CD4-positive, alpha-beta T cell (primary cell): ENCODE measurements around the gene NT5DC1. TPM values are rescaled to one million over a fixed set of nuclear protein-coding genes. Genes with fewer than 3 reads are reported as not detected.

Experiments used
- ATAC-seq: fragments of 200-7000 bp; cut with Tn5 transposase; one replicate; pipeline ENCODE4 v1.10.0; 2022; ENCODE audit warnings: mild to moderate bottlenecking; ENCODE audit not compliant: poor library complexity
- CTCF ChIA-PET: fragments of 350-600 bp; sonication (Branson Sonifier 250); formaldehyde crosslinking; loops from one replicate; lab custom pipeline; 2021; ENCODE audit warnings: antibody characterized with exemption, inconsistent platforms; lab: Charles Lee
- POLR2A ChIA-PET: fragments of 350-600 bp; sonication (Branson Sonifier 250); formaldehyde crosslinking; loops from one replicate; lab custom pipeline; 2021; ENCODE audit warnings: antibody characterized with exemption, inconsistent platforms; lab: Charles Lee
- DNase-seq, 14 experiments: peaks; one replicate each; pipeline ENCODE4 v3.0.0-alpha.2; 2013 to 2020; ENCODE audit warnings: mixed read lengths in 2 of 14
- H3K27ac ChIP-seq, 2 donors: one replicate each; pipeline versions ENCODE4 v1.5.1 to v1.7.0; 2013; ENCODE audit warnings: low read length in 2 of 2, low read depth in 1 of 2, mild to moderate bottlenecking in 1 of 2
- H3K27me3 ChIP-seq, 2 experiments: 1 replicate in 1 of 2; 2 replicates in 1 of 2; pipeline versions ENCODE4 v1.6.1 to v1.7.0; 2013; ENCODE audit warnings: low read length in 2 of 2, control low read depth in 1 of 2, mild to moderate bottlenecking in 1 of 2, moderate library complexity in 1 of 2; ENCODE audit not compliant: insufficient read depth in 2 of 2, control insufficient read depth in 1 of 2
- H3K36me3 ChIP-seq: one replicate; pipeline ENCODE4 v1.6.1; 2013; ENCODE audit warnings: low read length, control low read depth; ENCODE audit not compliant: insufficient read depth
- H3K4me1 ChIP-seq: one replicate; pipeline ENCODE4 v1.6.1; 2013; ENCODE audit warnings: low read length, control low read depth; ENCODE audit not compliant: insufficient read depth
- H3K4me3 ChIP-seq: one replicate; pipeline ENCODE4 v1.5.1; 2013; ENCODE audit warnings: mild to moderate bottlenecking, low read length, moderate library complexity
- H3K9me3 ChIP-seq, 2 experiments: 1 replicate in 1 of 2; 2 replicates in 1 of 2; pipeline versions ENCODE4 v1.6.1 to v1.7.0; 2013; ENCODE audit warnings: low read length in 2 of 2, mild to moderate bottlenecking in 2 of 2, control low read depth in 1 of 2, moderate library complexity in 1 of 2; ENCODE audit not compliant: control insufficient read depth in 1 of 2, insufficient read depth in 1 of 2
- H3K27ac Mint-ChIP-seq: one replicate; pipeline ENCODE4 v1.8.0; 2020; ENCODE audit warnings: mixed read lengths
- H3K27me3 Mint-ChIP-seq: one replicate; pipeline ENCODE4 v1.8.0; 2021; ENCODE audit warnings: mixed read lengths
- H3K36me3 Mint-ChIP-seq: one replicate; pipeline ENCODE4 v1.8.0; 2021; ENCODE audit warnings: low read depth, mixed read lengths
- H3K4me1 Mint-ChIP-seq: one replicate; pipeline ENCODE4 v1.8.0; 2021; ENCODE audit warnings: low read depth, mixed read lengths
- H3K4me3 Mint-ChIP-seq: one replicate; pipeline ENCODE4 v1.8.0; 2020; ENCODE audit warnings: mild to moderate bottlenecking, mixed read lengths
- H3K9me3 Mint-ChIP-seq: one replicate; pipeline ENCODE4 v1.8.0; 2020; ENCODE audit warnings: mixed read lengths
- CTCF ChIP-seq: fragments of 200-600 bp; IDR thresholded peaks from one replicate; pipeline ENCODE4 v1.8.0; 2022; ENCODE audit warnings: antibody characterized with exemption, mild to moderate bottlenecking
- intact Hi-C, 2 experiments: fragments of 100-400 bp; cut with DNase I in 1 of 2; cut with micrococcal nuclease in 1 of 2; formaldehyde crosslinking; loops; one replicate each; pipeline versions ENCODE4 v1.15.1 to v1.9.0; 2023 to 2025; cut with DNase I, micrococcal nuclease
- total RNA-seq, 174 experiments: library from RNA in 2 of 174; stranded (reverse) in 2 of 174; gene quantifications; one replicate each; pipeline ENCODE4 v1.2.3 and lab custom pipeline; 2021 to 2026

NT5DC1 gene
- total RNA-seq, 2 experiments from 2014 or later: 24.2 to 27.2 TPM

GRCh38 chr6:116133453-116133852, 32.8 kb downstream of the NT5DC1 start:
- no peak overlapping the region for H3K27ac ChIP-seq
- no peak overlapping the region for H3K27ac Mint-ChIP-seq
- TF ChIP-seq CTCF: no peak
- POLR2A ChIA-PET: no interaction called here
- H3K36me3 ChIP-seq: peaks cover 3% of the 10 kb centered on the region
- DNase-seq (no peak), ATAC-seq (no peak)
- H3K4me3 ChIP-seq: no peak overlapping the region
- H3K4me1 ChIP-seq: no peaks in the 10 kb centered on the region
- peaks cover 15% of the 10 kb centered on the region for H3K4me1 Mint-ChIP-seq
- H3K36me3 Mint-ChIP-seq: peaks cover 61% of the 10 kb centered on the region
- intact Hi-C loops: no loop called here
- H3K9me3 Mint-ChIP-seq: no peaks in the 10 kb centered on the region
- no peaks in the 10 kb centered on the region for H3K27me3 ChIP-seq
- no peak overlapping the region for H3K4me3 Mint-ChIP-seq
- no peaks in the 10 kb centered on the region for H3K9me3 ChIP-seq
- CTCF ChIA-PET: no interaction called here
- no peaks in the 10 kb centered on the region for H3K27me3 Mint-ChIP-seq

DNA sequence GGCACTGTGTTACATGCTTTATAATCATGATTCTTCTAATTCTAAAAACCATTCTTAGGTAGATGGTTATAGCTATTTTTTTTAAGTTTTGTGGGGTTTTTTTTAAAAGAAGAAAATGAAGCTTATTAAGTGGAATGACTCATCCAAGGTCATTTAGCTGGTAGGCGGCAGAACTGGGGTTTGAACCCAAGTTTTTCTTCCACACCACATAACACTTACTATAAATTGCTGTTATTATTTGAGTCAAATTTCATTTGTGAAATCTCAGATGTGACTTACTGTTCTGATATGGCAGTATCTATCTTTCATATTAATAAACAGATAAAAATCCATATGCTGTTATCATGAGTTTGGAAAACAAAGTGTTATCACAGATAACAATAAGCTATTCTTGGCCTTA, 35.7 kb downstream of the NT5DC1 start:
- H3K4me1 ChIP-seq: no peaks in the 10 kb centered on the region
- no peak overlapping the region for H3K27ac Mint-ChIP-seq
- H3K9me3 Mint-ChIP-seq: no peaks in the 10 kb centered on the region
- no peak for TF ChIP-seq CTCF
- H3K4me3 ChIP-seq: no peak overlapping the region
- H3K27ac ChIP-seq: no peak overlapping the region
- no peak overlapping the region for H3K4me3 Mint-ChIP-seq
- intact Hi-C loops: no loop called here
- H3K36me3 Mint-ChIP-seq: peaks cover 63% of the 10 kb centered on the region
- DNase-seq (no peak), ATAC-seq (no peak)
- no peaks in the 10 kb centered on the region for H3K27me3 Mint-ChIP-seq
- peaks cover 3% of the 10 kb centered on the region for H3K36me3 ChIP-seq
- H3K27me3 ChIP-seq: no peaks in the 10 kb centered on the region
- H3K4me1 Mint-ChIP-seq: peaks cover 9% of the 10 kb centered on the region
- no peaks in the 10 kb centered on the region for H3K9me3 ChIP-seq
- ChIA-PET POLR2A (interaction anchor here (1.5 kb wide), 1 partner anchor 35 kb away, joined by 3 read pairs; no protein-coding TSS in a partner anchor), CTCF (no interaction called here)

DNA sequence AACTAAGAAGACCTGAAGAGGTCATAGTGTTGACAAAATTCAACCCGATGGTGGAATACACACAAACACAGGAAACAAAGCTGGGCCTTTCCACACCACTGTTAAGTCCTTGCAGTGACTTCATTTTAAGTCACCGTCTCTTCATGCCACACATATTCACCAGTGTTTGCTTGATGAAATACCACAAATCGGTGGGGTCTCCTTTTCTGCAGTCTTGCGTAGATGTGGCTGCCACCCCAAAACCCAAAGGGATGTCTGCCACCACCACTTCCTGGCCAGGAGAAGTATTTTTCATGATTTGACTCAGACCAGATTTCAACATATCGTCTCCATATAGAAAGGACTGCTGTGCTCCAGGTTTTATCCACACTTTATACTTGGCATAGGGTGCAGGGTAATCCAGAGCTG, 36.3 kb downstream of the NT5DC1 start:
- H3K9me3 ChIP-seq: no peaks in the 10 kb centered on the region
- peaks cover 3% of the 10 kb centered on the region for H3K36me3 ChIP-seq
- POLR2A ChIA-PET: interaction anchor here (1.5 kb wide), 1 partner anchor 36 kb away, joined by 3 read pairs; no protein-coding TSS in a partner anchor
- CTCF ChIA-PET: no interaction called here
- peak in 3 of 14 experiments; percentile 3 to 37 (median 22) for DNase-seq
- no peak for TF ChIP-seq CTCF
- H3K27ac Mint-ChIP-seq: no peak overlapping the region
- peak; percentile 24 for ATAC-seq
- H3K4me1 ChIP-seq: no peaks in the 10 kb centered on the region
- peaks cover 9% of the 10 kb centered on the region for H3K4me1 Mint-ChIP-seq
- no peaks in the 10 kb centered on the region for H3K27me3 Mint-ChIP-seq
- no peak overlapping the region for H3K27ac ChIP-seq
- intact Hi-C loops: no loop called here
- H3K27me3 ChIP-seq: no peaks in the 10 kb centered on the region
- no peak overlapping the region for H3K4me3 ChIP-seq
- H3K4me3 Mint-ChIP-seq: no peak overlapping the region
- no peaks in the 10 kb centered on the region for H3K9me3 Mint-ChIP-seq
- H3K36me3 Mint-ChIP-seq: peaks cover 59% of the 10 kb centered on the region
